ENCODE results near the gene ELOVL6. TPM values are rescaled to one million over a fixed set of nuclear protein-coding genes. Genes with fewer than 3 reads are reported as not detected.
"Not testable (repeated sequence)": the region's sequence is repeated elsewhere in the genome, so short reads cannot be mapped to it uniquely, and the experiment has no call there.

The ELOVL6 gene
- total RNA-seq, 1 donor from 2014 or later = 8.9 TPM

GRCh38 chr4:110163327-110164069 lies 34.9 kb downstream of the ELOVL6 start:
- DNase-seq (ENCODE audit: low read depth) = no peak

DNA sequence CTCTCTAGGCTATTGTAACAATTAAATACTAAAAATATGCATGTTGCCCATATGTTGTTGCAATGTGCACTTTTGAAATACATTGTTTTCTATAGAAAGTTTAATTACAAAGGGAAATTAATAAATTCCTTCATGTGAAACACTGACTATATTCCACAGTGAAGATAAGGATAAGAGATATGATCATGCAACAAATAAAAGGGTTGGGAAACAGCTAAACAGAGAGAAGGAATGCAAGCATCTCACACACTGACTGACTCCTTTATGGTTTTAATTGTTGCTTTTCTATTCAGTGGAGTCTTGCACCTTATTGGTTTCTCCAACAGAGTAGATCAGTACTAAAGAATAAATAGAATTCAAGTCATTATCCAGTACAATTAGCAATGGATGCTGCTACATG lies 37.8 kb downstream of the ELOVL6 start:
- no peak for DNase-seq (ENCODE audit: low read depth)

DNA sequence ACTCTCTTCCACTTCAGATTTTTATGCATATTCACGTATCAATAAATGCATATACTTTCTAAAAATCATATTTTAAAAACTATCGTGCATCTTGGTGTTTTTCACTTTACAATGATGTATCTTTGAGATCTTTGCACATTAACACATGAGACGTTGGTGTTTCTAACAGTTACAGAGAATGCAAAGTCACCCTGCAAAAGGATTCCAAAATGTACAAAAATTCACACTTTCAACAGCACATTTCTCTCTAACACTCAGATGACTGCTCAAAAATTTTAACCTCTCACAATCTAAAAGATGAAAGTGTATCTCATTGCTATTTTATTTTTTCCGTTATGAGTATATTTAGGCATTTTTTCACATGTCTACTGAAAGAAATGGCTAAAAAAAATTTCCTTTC lies 38.9 kb downstream of the ELOVL6 start:
- DNase-seq (ENCODE audit: low read depth) = no peak

GRCh38 chr4:110157580-110157979 lies 40.8 kb downstream of the ELOVL6 start:
- DNase-seq (ENCODE audit: low read depth) = no peak

DNA sequence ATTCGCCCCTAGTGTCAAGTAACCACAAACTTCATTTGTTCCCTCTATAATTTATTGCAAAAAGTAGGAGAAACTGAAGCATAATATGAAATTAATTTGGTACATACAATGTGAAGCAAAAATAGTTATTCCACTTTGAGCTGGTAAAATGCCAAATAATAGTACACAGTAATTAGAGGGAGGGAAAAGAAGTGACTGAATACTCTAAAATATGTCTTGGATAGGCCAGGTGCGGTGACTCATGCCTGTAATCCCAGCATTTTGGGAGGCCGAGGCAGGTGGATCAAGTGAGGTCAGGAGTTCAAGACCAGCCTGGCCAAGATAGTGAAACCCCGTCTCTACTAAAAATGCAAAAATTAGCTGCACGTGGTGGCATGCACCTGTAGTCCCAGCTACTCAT lies 41.2 kb downstream of the ELOVL6 start:
- DNase-seq (ENCODE audit: low read depth) = not testable (repeated sequence)

DNA sequence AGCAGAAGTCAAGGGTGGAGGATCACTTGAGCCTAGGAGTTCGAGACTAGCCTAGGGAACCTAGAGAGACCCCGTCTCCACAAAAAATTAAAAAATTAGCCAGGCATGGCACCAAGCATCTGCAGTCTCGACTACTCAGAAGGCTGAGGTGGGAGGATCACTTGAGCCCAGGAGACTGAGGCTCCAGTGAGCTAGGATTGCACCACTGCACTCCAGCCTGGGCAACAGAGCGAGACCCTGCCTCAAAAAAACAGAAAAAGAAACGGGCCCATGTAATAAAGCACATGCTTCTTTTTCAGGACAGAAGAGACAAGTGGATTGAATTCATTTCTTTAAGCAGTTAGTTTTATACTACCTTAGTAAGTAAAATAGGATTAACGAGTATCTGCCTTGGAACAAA lies 42.0 kb downstream of the ELOVL6 start:
- DNase-seq (ENCODE audit: low read depth) = no peak

DNA sequence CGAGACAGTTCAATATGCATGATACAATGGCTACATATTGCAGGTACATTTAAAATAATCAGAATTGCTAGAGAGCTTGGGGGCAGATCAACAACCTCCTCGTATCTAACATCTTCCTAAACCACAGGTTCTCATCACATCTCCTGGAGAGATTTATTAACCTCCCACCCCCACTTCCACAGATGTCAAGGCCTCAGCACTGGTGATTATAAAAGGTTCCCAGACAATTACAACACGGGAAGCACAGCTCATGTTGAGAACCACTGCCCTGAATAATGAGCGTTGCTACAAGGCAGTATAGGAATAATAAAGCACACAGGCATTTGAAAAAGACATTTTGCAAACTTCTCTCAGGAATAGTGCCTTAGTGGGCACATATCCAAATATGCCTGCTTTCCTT lies 42.8 kb downstream of the ELOVL6 start:
- no peak for DNase-seq (ENCODE audit: low read depth)

- DNase-seq (ENCODE audit: low read depth) = no peak
Observed at GRCh38 chr4:110154582-110154981, 43.8 kb downstream of the ELOVL6 start.

GRCh38 chr4:110152386-110152785 lies 46.0 kb downstream of the ELOVL6 start:
- no peak for DNase-seq (ENCODE audit: low read depth)

GRCh38 chr4:110149089-110149488 lies 49.3 kb downstream of the ELOVL6 start:
- no peak for DNase-seq (ENCODE audit: low read depth)

GRCh38 chr4:110142461-110142860 lies 56.0 kb downstream of the ELOVL6 start:
- DNase-seq (ENCODE audit: low read depth) = no peak

GRCh38 chr4:110139815-110140214 lies 58.6 kb downstream of the ELOVL6 start:
- DNase-seq (ENCODE audit: low read depth) = no peak

- DNase-seq (ENCODE audit: low read depth) = no peak
Observed at GRCh38 chr4:110139111-110139510, 59.3 kb downstream of the ELOVL6 start.

DNA sequence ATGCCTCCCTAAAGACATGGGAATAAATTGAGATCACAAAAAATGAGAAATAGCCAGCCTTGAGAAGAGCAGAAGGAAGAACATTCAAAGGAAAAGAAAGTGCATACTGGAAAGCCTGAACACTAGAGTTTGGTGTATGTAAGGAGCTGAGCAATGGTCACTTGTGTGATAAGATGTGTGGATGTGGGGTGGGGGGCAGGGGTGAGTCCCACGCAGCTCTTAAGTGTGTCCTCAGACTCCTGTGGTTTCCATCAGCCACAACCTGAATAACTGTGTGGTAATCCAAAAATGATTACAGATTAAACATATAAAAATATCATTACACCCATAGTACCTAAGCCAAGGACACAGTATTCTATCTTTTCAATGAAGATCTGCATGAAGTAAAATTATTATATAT lies 59.9 kb downstream of the ELOVL6 start:
- no peak for DNase-seq (ENCODE audit: low read depth)

DNA sequence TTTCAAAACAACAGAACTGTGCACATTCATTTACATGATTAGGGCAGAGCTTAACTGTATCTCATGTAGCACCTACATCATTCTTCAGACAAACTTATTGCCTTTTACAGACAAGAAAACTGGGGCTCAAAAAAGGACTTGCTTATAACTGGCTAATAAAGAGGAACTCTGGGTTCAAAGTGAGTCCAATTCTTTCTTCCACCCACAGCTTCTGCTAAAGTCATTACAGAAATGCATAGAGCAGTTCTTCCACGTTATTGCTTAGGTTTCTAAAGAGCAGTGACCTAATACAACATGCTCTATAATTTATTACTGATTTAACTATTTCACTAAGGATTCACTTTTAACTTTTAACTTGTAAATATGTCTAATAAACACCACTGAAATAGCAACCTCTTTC lies 60.6 kb downstream of the ELOVL6 start:
- no peak for DNase-seq (ENCODE audit: low read depth)

DNA sequence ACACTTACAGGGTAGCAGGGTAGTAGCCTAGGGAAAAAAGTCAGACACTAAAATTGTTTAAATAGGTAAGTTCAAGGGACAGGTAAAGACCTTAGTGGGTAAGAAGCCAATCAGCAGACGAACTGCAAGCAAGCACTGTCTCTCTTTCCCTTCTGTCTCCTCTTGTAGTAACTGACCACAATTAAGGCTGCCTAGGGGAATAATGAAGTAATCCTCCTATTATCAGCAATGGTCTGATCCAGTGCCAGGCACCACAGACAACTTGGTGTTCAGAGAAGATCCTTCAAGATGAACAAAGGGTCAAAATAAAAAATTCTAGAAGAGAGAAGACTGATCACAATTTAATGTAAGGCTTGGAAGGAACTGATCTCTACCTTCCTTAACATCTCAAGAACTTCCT lies 62.9 kb downstream of the ELOVL6 start:
- peak; percentile 49 for DNase-seq (ENCODE audit: low read depth)

GRCh38 chr4:110135076-110135475 lies 63.3 kb downstream of the ELOVL6 start:
- no peak for DNase-seq (ENCODE audit: low read depth)

GRCh38 chr4:110134269-110134869 lies 64.0 kb downstream of the ELOVL6 start:
- DNase-seq (ENCODE audit: low read depth) = no peak

GRCh38 chr4:110132816-110133719 lies 65.3 kb downstream of the ELOVL6 start:
- DNase-seq (ENCODE audit: low read depth) = peak; percentile 34

GRCh38 chr4:110131916-110132315 lies 66.5 kb downstream of the ELOVL6 start:
- DNase-seq (ENCODE audit: low read depth) = no peak

- DNase-seq (ENCODE audit: low read depth) = no peak
Observed at GRCh38 chr4:110130576-110131358, 67.6 kb downstream of the ELOVL6 start.
